Hematopoietic multipotent progenitor cell treated with erythropoietin and hydrocortisone succinate and interleukin-3 and kit ligand, for 15 days (in vitro differentiated cells): ENCODE measurements around the gene ART3.
"Not testable (repeated sequence)": the region's sequence is repeated elsewhere in the genome, so short reads cannot be mapped to it uniquely, and the experiment has no call there.

Experiments
- DNase-seq: peaks from one replicate; pipeline ENCODE4 v3.0.0-alpha.2; 2015; ENCODE audit warnings: low spot score

ART3 gene, protein sequence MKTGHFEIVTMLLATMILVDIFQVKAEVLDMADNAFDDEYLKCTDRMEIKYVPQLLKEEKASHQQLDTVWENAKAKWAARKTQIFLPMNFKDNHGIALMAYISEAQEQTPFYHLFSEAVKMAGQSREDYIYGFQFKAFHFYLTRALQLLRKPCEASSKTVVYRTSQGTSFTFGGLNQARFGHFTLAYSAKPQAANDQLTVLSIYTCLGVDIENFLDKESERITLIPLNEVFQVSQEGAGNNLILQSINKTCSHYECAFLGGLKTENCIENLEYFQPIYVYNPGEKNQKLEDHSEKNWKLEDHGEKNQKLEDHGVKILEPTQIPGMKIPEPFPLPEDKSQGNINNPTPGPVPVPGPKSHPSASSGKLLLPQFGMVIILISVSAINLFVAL

DNA sequence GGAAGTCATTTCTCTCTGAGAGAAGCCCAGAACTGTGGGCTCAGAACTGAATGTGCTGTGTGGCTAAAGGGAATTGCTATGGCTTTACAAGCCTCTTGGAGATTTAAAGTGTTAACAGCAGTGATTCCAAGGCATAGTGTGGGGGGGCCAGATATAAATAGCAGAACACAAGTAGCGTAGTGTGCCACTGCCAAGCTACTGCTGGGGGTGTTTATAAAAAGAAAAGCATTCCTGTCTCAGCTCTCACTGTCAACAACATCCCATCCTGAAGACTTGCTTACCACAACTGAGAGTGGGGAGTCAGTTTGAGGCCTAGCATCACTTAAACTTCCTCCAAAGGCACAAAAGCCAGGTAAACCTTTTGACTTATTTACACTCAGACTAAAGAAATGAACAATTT lies at the start of gene ART3:
ART3 (plus strand) TSS at position 242 of the 400 bp plus-strand sequence. CDS start 1,181 bp downstream, outside the sequence.
- DNase-seq, result no peak

- DNase-seq, result no peak
These were observed 46.2 kb upstream of the ART3 start for GRCh38 chr4:76028350-76028765.

- no peak for DNase-seq
These were observed 45.2 kb upstream of the ART3 start for GRCh38 chr4:76029300-76029699.

- no peak for DNase-seq
These were observed 39.4 kb upstream of the ART3 start for GRCh38 chr4:76035141-76035540.

DNA sequence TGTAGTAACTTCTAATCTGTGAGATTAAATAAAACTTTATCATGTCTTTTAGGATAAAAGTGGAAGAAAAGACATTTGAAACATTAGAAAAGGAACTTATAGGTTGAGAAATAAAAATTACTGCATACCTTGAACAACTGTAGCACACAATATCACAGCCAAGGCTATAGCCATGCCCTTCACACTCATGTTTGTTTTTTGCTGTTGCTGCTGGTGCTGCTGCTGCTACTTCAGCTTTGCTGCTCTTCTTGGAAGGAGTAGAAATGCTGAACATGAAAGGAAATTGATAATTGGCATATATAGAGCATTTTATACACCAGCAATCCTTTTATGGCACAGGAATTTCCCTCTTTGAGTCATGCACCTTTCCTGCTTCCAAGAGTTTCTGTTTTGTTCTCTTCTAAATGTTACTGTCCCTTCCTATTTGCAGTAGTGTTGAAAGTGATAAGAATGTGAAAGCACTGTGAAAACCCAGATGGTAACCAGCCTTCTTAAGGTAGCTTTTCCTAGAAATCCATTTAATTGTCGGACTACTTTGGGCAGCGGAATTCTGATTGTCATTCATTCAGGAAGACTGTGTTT lies 38.6 kb upstream of the ART3 start, which contains the start of gene CXCL11:
CXCL11 (minus strand) TSS at position 272 of the 582 bp plus-strand sequence; CDS start at position 189, 83 bp downstream.
- no peak for DNase-seq

DNA sequence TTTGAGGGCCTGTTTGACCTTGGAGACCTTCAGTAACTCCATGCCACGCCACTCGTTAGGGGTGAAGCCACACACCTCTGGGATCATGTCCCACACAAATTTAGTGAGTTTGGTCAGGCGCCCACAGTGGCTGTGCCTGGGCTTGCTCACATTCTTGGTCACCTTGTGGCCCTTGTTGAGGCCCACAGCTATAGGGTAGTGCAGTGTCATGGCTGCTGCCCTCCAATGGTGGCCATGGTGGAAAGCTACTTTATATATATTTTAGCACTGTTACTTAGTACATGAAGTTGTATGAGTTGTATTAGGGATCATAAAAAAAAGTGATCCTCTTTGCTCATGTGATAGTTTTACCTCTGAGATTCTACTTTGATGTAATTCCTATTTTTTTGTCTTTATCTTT lies 37.7 kb upstream of the ART3 start:
- no peak for DNase-seq

DNA sequence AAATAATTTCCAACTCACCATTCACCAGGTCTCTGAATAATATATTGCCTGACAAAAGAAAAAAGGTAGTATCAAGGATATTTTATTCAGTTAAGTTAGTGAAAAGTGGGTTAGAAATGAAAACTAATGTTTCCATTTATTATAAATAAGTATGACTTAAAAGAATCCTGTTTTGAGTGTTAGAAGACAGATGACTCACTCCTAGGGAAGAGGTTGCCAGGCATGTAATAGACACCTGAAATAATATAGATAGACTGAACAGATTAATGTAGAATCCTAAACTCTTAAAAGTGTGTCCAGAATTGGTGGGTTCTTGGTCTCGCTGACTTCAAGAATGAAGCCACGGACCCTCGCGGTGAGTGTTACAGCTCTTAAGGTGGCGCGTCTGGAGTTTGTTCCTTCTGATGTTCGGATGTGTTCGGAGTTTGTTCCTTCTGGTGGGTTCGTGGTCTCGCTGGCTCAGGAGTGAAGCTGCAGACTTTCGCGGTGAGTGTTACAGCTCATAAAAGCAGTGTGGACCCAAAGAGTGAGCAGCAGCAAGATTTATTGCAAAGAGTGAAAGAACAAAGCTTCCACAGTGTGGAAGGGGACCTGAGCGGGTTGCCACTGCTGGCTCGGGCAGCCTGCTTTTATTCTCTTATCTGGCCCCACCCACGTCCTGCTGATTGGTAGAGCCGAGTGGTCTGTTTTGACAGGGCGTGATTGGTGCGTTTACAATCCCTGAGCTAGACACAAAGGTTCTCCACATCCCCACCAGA lies 32.1 kb upstream of the ART3 start:
- not testable (repeated sequence) for DNase-seq

DNA sequence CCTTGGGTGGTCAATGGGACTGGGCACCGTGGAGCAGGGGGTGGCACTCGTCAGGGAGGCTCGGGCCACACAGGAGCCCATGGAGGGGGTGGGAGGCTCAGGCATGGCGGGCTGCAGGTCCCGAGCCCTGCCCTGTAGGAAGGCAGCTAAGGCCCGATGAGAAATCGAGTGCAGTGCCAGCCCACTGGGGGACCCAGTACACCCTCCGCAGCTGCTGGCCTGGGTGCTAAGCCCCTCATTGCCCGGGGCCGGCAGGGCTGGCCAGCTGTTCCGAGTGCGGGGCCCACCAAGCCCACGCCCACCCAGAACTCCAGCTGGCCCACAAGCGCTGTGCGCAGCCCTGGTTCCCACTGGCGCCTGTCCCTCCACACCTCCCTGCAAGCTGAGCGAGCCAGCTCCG lies 31.2 kb upstream of the ART3 start:
- not testable (repeated sequence) for DNase-seq

GRCh38 chr4:76044686-76045085 lies 29.8 kb upstream of the ART3 start:
- not testable (repeated sequence) for DNase-seq

- DNase-seq, result not testable (repeated sequence)
These were observed 24.6 kb upstream of the ART3 start for GRCh38 chr4:76049860-76050416.

- DNase-seq, result not testable (repeated sequence)
These were observed 23.9 kb upstream of the ART3 start for GRCh38 chr4:76050560-76051050.

DNA sequence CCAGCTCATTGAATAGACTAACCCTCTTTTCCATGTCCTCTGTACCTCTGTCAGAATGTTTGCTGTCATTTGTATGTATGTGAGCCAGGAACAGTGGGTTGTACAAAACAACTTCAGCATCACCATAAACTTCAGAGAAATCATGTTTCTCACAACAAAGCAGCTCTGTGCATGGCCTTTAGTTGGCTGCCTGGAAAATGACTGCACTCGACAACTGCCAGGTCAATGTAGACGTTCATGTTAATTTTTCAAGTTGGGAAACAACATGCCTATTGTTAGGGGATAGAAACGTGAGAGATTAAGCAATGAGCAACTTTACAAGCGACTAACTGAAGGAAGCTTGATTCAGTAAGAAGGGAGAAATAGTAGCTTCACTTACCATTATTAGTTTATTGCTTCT lies 20.8 kb upstream of the ART3 start:
- no peak for DNase-seq

DNA sequence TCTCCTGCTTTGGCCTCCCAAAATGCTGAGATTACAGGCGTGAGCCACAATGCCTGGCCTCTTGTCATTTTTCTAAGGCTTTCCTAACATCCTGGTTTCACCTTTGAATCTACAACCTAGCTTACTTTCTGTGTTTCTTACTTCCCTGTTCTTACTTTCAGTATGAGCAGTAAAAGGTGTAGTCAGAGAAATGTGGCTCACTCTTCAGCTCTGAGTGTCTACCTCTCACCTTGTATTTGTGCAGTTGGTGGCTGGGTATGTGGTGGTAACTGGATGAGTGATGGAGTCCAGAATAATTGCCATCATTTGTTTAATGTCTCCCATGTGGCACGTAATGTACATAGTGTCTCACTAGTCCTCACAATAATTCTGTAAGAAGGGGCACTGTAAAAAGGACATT lies 19.5 kb upstream of the ART3 start:
- DNase-seq, result no peak

DNA sequence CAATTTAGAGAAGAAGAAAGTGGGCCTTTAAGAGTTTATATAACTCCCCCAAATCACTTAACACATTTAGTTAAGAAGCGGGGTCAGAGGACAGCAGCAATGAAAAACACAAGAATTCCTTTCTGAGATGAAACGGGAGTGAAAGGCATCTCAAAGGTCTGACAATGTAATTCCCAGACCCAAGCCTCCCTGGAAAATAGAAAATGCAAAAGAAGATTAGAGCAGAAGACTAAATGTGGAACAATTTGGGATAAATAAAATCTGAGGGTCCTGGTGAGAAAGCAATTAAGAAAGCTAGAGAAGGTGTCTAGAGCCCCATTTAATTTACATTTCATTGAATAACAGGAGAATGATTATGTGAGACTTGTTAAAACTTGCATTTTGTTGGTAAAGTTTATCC lies 19.1 kb upstream of the ART3 start:
- no peak for DNase-seq

- no peak for DNase-seq
These were observed 16.2 kb upstream of the ART3 start for GRCh38 chr4:76058302-76058701.

DNA sequence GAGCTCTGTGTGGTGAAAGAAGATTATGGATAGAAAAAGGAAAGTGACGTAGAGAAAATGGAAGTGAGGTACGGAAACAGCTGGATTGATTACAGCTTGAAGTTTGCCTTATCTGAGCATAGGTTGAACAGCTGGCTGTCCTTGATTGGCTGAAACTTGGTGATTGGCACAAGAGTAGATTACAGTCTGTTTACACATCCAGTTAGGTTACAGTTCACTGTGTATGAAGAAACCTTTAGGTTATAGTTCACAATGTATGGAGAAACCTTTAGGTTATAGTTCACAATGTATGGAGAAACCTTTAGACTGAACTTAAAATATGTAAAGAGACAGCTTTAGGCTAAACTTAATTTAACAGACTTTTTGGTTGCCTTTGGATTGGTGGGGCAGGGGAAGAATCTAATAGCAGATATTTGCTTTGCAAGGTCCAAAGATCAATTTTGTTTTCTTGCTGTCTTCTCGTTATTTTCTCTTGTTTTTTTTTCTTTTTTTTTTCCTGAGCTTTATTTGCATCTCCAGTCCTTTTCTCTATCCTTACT lies 15.6 kb upstream of the ART3 start:
- no peak for DNase-seq

GRCh38 chr4:76059750-76060149 lies 14.8 kb upstream of the ART3 start:
- no peak for DNase-seq

GRCh38 chr4:76060506-76060905 lies 14.0 kb upstream of the ART3 start:
- DNase-seq, result no peak

GRCh38 chr4:76061421-76061820 lies 13.1 kb upstream of the ART3 start:
- DNase-seq, result no peak

- DNase-seq, result no peak
These were observed 12.5 kb upstream of the ART3 start for GRCh38 chr4:76061982-76062381.

- no peak for DNase-seq
These were observed 8.0 kb upstream of the ART3 start for GRCh38 chr4:76066546-76066945.
